Inflammatory macrophage (primary cell): Measurements from ENCODE around the gene EOGT.

Experiments
- DNase-seq, 2 donors: peaks; one replicate each; pipeline ENCODE4 v3.0.0-alpha.2; 2020 to 2022

The EOGT gene

GRCh38 chr3:69008980-69009379 is 4.5 kb downstream of the EOGT start:
- no peak for DNase-seq

GRCh38 chr3:69005791-69006482 is 7.5 kb downstream of the EOGT start:
- DNase-seq = no peak

- no peak for DNase-seq
Observed at GRCh38 chr3:69005071-69005790, 8.3 kb downstream of the EOGT start.

GRCh38 chr3:69004138-69004537 is 9.3 kb downstream of the EOGT start:
- DNase-seq = no peak

GRCh38 chr3:68999605-69000004 is 13.9 kb downstream of the EOGT start:
- DNase-seq = no peak

GRCh38 chr3:68999158-68999557 is 14.3 kb downstream of the EOGT start:
- DNase-seq = no peak

GRCh38 chr3:68997887-68998286 is 15.6 kb downstream of the EOGT start:
- no peak for DNase-seq

GRCh38 chr3:68996356-68996995 is 17.0 kb downstream of the EOGT start:
- peak; percentile 55 to 87 for DNase-seq

- no peak for DNase-seq
Observed at GRCh38 chr3:68988740-68989139, 24.7 kb downstream of the EOGT start.

- no peak for DNase-seq
Observed at GRCh38 chr3:68987322-68987721, 26.2 kb downstream of the EOGT start.

- DNase-seq = no peak
Observed at GRCh38 chr3:68986496-68987208, 26.8 kb downstream of the EOGT start.

- DNase-seq = no peak
Observed at GRCh38 chr3:68985146-68985790, 28.2 kb downstream of the EOGT start.

GRCh38 chr3:68984011-68984530 is 29.4 kb downstream of the EOGT start:
- no peak for DNase-seq

GRCh38 chr3:68977486-68978167 is 35.9 kb downstream of the EOGT start:
- DNase-seq = no peak

GRCh38 chr3:68974711-68975110 is 38.8 kb downstream of the EOGT start:
- DNase-seq = peak; percentile 89 to 90

- DNase-seq = peak; percentile 42 to 57
Observed at GRCh38 chr3:68973639-68974038, 39.8 kb downstream of the EOGT start.

GRCh38 chr3:68972358-68972979 is 41.0 kb downstream of the EOGT start:
- DNase-seq = peak; percentile 49 to 66

GRCh38 chr3:68964694-68965093 is 48.8 kb downstream of the EOGT start:
- no peak for DNase-seq

GRCh38 chr3:68963891-68964290 is 49.6 kb downstream of the EOGT start:
- DNase-seq = no peak

- no peak for DNase-seq
Observed at GRCh38 chr3:68963376-68963775, 50.1 kb downstream of the EOGT start.

- no peak for DNase-seq
Observed at GRCh38 chr3:68958932-68959331, 54.6 kb downstream of the EOGT start.
